GM12878 (cell line): ENCODE data around the gene TBXA2R. TPM values are rescaled to one million over a fixed set of nuclear protein-coding genes. Genes with fewer than 3 reads are reported as not detected.

Source experiments
- ATAC-seq: fragments of 200-7000 bp; cut with Tn5 transposase; 3 replicates; pipeline ENCODE4 v1.9.1; 2020; ENCODE audit warnings: mild to moderate bottlenecking, moderate library complexity
- BruUV-seq: library from RNA; stranded (reverse); fragments of 400-500 nt; replicated peaks from 2 replicates; lab custom pipeline; 2021; lab: Mats Ljungman, UMichigan
- CTCF ChIA-PET: fragments of 300-600 bp; sonication (Branson Sonifier 250); formaldehyde crosslinking; extraction: SDS; loops from one replicate; lab custom pipeline; 2021; ENCODE audit warnings: inconsistent platforms; lab: Yijun Ruan, JAX
- POLR2A ChIA-PET: fragments of 350-600 bp; formaldehyde crosslinking; extraction: SDS; loops from one replicate; lab custom pipeline; 2021; ENCODE audit warnings: inconsistent platforms; lab: Charles Lee
- RAD21 ChIA-PET: fragments of 300-600 bp; sonication (Branson Sonifier 250); formaldehyde crosslinking; loops from one replicate; lab custom pipeline; 2023; ENCODE audit warnings: antibody characterized with exemption; ENCODE audit not compliant: unreplicated experiment; lab: Charles Lee
- SMC1A ChIA-PET: fragments of 300-600 bp; sonication (Branson Sonifier 250); formaldehyde crosslinking; loops from one replicate; lab custom pipeline; 2023; ENCODE audit not compliant: unreplicated experiment, uncharacterized antibody; lab: Charles Lee
- DNase-seq: peaks from one replicate; pipeline ENCODE4 v3.0.0-alpha.2; 2011; ENCODE audit warnings: low read depth, low spot score
- FAIRE-seq: peaks from 3 replicates; lab custom pipeline; 2011; peaks lifted over from hg19 to GRCh38; lab: Jason Lieb, UNC
- H2AFZ ChIP-seq: 2 replicates; pipeline ENCODE4 v1.6.0; 2011; ENCODE audit warnings: low read depth, low read length, control low read depth; ENCODE audit not compliant: control insufficient read depth
- H3K27ac ChIP-seq: 2 replicates; pipeline ENCODE4 v1.5.1; 2011; ENCODE audit warnings: control low read depth; ENCODE audit not compliant: control insufficient read depth, insufficient read depth
- H3K27me3 ChIP-seq, 2 experiments: replicated peaks in 1 of 2; 2 replicates each; pipeline versions ENCODE4 v1.6.0 to v1.6.1; 2011; ENCODE audit warnings: low read length in 1 of 2; ENCODE audit not compliant: control insufficient read depth in 2 of 2, insufficient read depth in 2 of 2
- H3K36me3 ChIP-seq, 2 experiments: 2 replicates each; pipeline ENCODE4 v1.5.1; 2011; ENCODE audit warnings: low read length in 1 of 2; ENCODE audit not compliant: control insufficient read depth in 2 of 2, insufficient read depth in 2 of 2
- H3K4me1 ChIP-seq: 2 replicates; pipeline ENCODE4 v1.6.1; 2011; ENCODE audit warnings: mild to moderate bottlenecking, low read length, moderate library complexity, mixed read lengths; ENCODE audit not compliant: control insufficient read depth, insufficient read depth
- H3K4me2 ChIP-seq: 2 replicates; pipeline ENCODE4 v1.6.0; 2011; ENCODE audit warnings: control low read depth; ENCODE audit not compliant: control insufficient read depth, insufficient read depth
- H3K4me3 ChIP-seq: fragments of 200-600 bp; sonication (generic); 2 replicates; pipeline ENCODE4 v1.5.1; 2016
- H3K79me2 ChIP-seq: 2 replicates; pipeline ENCODE4 v1.6.0; 2011; ENCODE audit warnings: low read length; ENCODE audit not compliant: control insufficient read depth, insufficient read depth
- H3K9ac ChIP-seq: 2 replicates; pipeline ENCODE4 v1.8.0; 2011; ENCODE audit warnings: low read length, control low read depth, mixed read lengths; ENCODE audit not compliant: control insufficient read depth, insufficient read depth
- H3K9me3 ChIP-seq: replicated peaks from 3 replicates; pipeline ENCODE4 v1.5.1; 2011; ENCODE audit warnings: mild to moderate bottlenecking, low read length; ENCODE audit not compliant: control insufficient read depth, insufficient read depth
- H4K20me1 ChIP-seq: 2 replicates; pipeline ENCODE4 v1.6.0; 2011; ENCODE audit not compliant: control insufficient read depth, insufficient read depth
- ATF2 ChIP-seq: IDR thresholded peaks from 2 replicates; pipeline ENCODE4 v1.6.1; 2012; ENCODE audit warnings: low read length, inconsistent platforms
- CBX3 ChIP-seq: fragments of 200-600 bp; sonication (generic); IDR thresholded peaks from 2 replicates; pipeline ENCODE4 v1.6.1; 2016; ENCODE audit warnings: low read depth, borderline replicate concordance
- CREM ChIP-seq: IDR thresholded peaks from 2 replicates; pipeline ENCODE4 v1.6.1; 2014; ENCODE audit warnings: antibody characterized with exemption, low read depth
- EP300 ChIP-seq, 2 experiments: fragments of 150-350 bp in 1 of 2; IDR thresholded peaks; 2 replicates each; pipeline ENCODE4 v1.6.1; 2011 to 2012; ENCODE audit warnings: low read depth in 2 of 2, low read length in 2 of 2, borderline replicate concordance in 1 of 2, improper control_type of control experiment in 1 of 2, inconsistent platforms in 1 of 2; ENCODE audit not compliant: control insufficient read depth in 1 of 2
- EZH2 ChIP-seq: IDR thresholded peaks from 2 replicates; pipeline ENCODE4 v1.6.1; 2012; ENCODE audit warnings: low read depth, mild to moderate bottlenecking, control low read depth, inconsistent platforms, low read length, borderline replicate concordance; ENCODE audit not compliant: control insufficient read depth
- HDAC6 ChIP-seq: fragments of 200-600 bp; sonication (generic); IDR thresholded peaks from one replicate; pipeline ENCODE4 v1.8.0; 2017; ENCODE audit warnings: antibody characterized with exemption; ENCODE audit not compliant: unreplicated experiment
- IRF3 ChIP-seq: fragments of 450-650 bp; IDR thresholded peaks from 2 replicates; pipeline ENCODE4 v1.6.1; 2014; ENCODE audit warnings: mild to moderate bottlenecking
- KAT2A ChIP-seq: conservative IDR thresholded peaks from 2 replicates; pipeline ENCODE4 v1.6.1; 2011; ENCODE audit warnings: low read depth, low read length; ENCODE audit not compliant: control insufficient read depth
- POLR2A ChIP-seq: IDR thresholded peaks from 2 replicates; pipeline ENCODE4 v1.6.1; 2011; ENCODE audit warnings: low read depth, mild to moderate bottlenecking, low read length
- RELB ChIP-seq: fragments of 450-650 bp; IDR thresholded peaks from 2 replicates; pipeline ENCODE4 v1.6.1; 2017; ENCODE audit warnings: low read depth, mild to moderate bottlenecking, moderate library complexity
- SP1 ChIP-seq: IDR thresholded peaks from one replicate; pipeline ENCODE4 v1.6.1; 2011; ENCODE audit warnings: low read depth, low read length
- WGBS: methylation state at CpG from one replicate; pipeline ENCODE4 v1.1.6; 2016; ENCODE audit warnings: low lambda C conversion rate; ENCODE audit not compliant: insufficient replicate concordance, insufficient coverage; ENCODE audit errors: missing lambda C conversion rate; 5-methylcytosine and 5-hydroxymethylcytosine counted together
- in situ Hi-C: fragments of 300-500 bp; cut with MboI; formaldehyde crosslinking; loops from 9 replicates; pipeline ENCODE4 v1.14.3; 2018; ENCODE audit warnings: mixed read lengths
- intact Hi-C: fragments of 100-400 bp; cut with micrococcal nuclease; formaldehyde crosslinking; loops from one replicate; pipeline ENCODE4 v1.14.2; 2022; ENCODE audit not compliant: unreplicated experiment
- polyA plus RNA-seq, 11 experiments: library from polyadenylated mRNA; depleted of rRNA in 4 of 11; unstranded in 6 of 11; stranded (reverse) in 5 of 11; fragments of >200 nt; fragmentation: Nextera tagmentation in 4 of 11; fragmentation: Illumina TruSeq in 1 of 11; extraction: Ambion mirVana in 4 of 11; extraction: Trizol in 1 of 11; gene quantifications; 1 replicate in 1 of 11; 2 replicates in 10 of 11; pipeline versions ENCODE4 v1.2.1 to v1.2.3, GENCODE V29; 2011 to 2016; ENCODE audit warnings: inconsistent platforms in 2 of 11, missing spikeins in 2 of 11, low read depth in 1 of 11
- total RNA-seq, 4 experiments: library from RNA; depleted of rRNA in 3 of 4; stranded (reverse); fragments of >200 nt in 3 of 4; fragmentation: Illumina TruSeq in 1 of 4; extraction: Trizol in 1 of 4; gene quantifications; 2 replicates each; pipeline versions ENCODE4 v1.2.1 to v1.2.3, GENCODE V29; 2013 to 2021

Gene TBXA2R
- total and polyA plus RNA-seq, 10 of the 15 experiments (the other 5 are each of a cell fraction or from before 2014, with no cell fraction given), result 0.03 TPM; not detected in 8

- BruUV-seq, result no TSS peak
- SMC1A ChIA-PET, result no interaction called here
- FAIRE-seq, result no peak
- Histone ChIP-seq H3K4me3 (no peak overlapping the region), H3K4me2 (no peak overlapping the region), H3K9me3 (no peaks in the 10 kb centered on the region), H2AFZ (no peak overlapping the region), H3K27ac (no peak overlapping the region), H3K4me1 (peaks cover 3% of the 10 kb centered on the region; the same call in 1 of the 2 replicates), H3K79me2 (peaks cover 14% of the 10 kb centered on the region), H3K9ac (no peak overlapping the region), H4K20me1 (no peaks in the 10 kb centered on the region), H3K36me3 (peaks cover 0 to 11% of the 10 kb centered on the region in 2 experiments; a peak in 3 of 4 replicates), H3K27me3 (no peaks in the 10 kb centered on the region)
- intact Hi-C loops, result no loop called here
- ATAC-seq, result no peak
- CTCF ChIA-PET, result interaction anchor here (0.6 to 0.8 kb wide), 2 partner anchors 35 to 36 kb away, joined by 3 read pairs; partner anchors contain the start of gene GIPC3
- TF ChIP-seq EZH2 (no peak), KAT2A (no peak), IRF3 (no peak), POLR2A (no peak), CREM (no peak), ATF2 (no peak), HDAC6 (no peak), SP1 (no peak), EP300 (IDR thresholded peaks at IDR 0.05; ENCODE audit: borderline replicate concordance in 1 of 2, control insufficient read depth in 1 of 2, low read depth in 2 of 2, low read length in 2 of 2) (no peak), RELB (no peak), CBX3 (no peak)
- WGBS, result 88% methylated on average over 24 of the region's 24 CpGs
- in situ Hi-C loops, result no loop called here
- POLR2A ChIA-PET, result no interaction called here
- no peak for DNase-seq
- RAD21 ChIA-PET, result no interaction called here
These were observed 14.3 kb upstream of the TBXA2R start for GRCh38 chr19:3620817-3621547.
